Fibroblast of lung (primary cell): ENCODE data around the gene DKKL1.

ENCODE experiments used
- CTCF ChIP-seq, 2 donors: IDR thresholded peaks in 1 of 2; conservative IDR thresholded peaks in 1 of 2; 1 replicate in 1 of 2; 2 replicates in 1 of 2; pipeline ENCODE4 v1.5.1; 2011 to 2012; ENCODE audit warnings: low read length in 2 of 2, control low read depth in 1 of 2, inconsistent platforms in 1 of 2, low read depth in 1 of 2, mild to moderate bottlenecking in 1 of 2
- EZH2 ChIP-seq: IDR thresholded peaks from 2 replicates; pipeline ENCODE4 v1.5.1; 2012; ENCODE audit warnings: low read length, control low read depth, mild to moderate bottlenecking; ENCODE audit errors: missing control alignments

GRCh38 chr19:49340865-49341718 lies 22.6 kb upstream of the DKKL1 start:
- TF ChIP-seq CTCF (conservative IDR thresholded peaks at IDR 0.05 in 1 of 2, IDR thresholded peaks at IDR 0.05 in 1 of 2; ENCODE audit: low read depth in 1 of 2, low read length in 2 of 2), result no peak
- no peak for TF ChIP-seq EZH2
